DND-41 (cell line): ENCODE results near the gene FBXL2.

Source experiments
- CTCF ChIP-seq: IDR thresholded peaks from 2 replicates; pipeline ENCODE4 v1.5.1; 2012; ENCODE audit warnings: borderline replicate concordance, low read length, moderate library complexity, mild to moderate bottlenecking; ENCODE audit not compliant: poor library complexity, severe bottlenecking; ENCODE audit errors: extremely low read depth
- EZH2 ChIP-seq: IDR thresholded peaks from 3 replicates; pipeline ENCODE4 v1.6.1; 2012; ENCODE audit warnings: borderline replicate concordance, low read depth, mild to moderate bottlenecking, moderate library complexity, low read length, inconsistent platforms; ENCODE audit not compliant: severe bottlenecking

GRCh38 chr3:33355611-33356010 lies 78.4 kb downstream of the FBXL2 start:
- TF ChIP-seq CTCF (no peak), EZH2 (no peak)
